Cardiac fibroblast (primary cell): ENCODE data around the gene EZR.
"Not testable (repeated sequence)": the region's sequence is repeated elsewhere in the genome, so short reads cannot be mapped to it uniquely, and the experiment has no call there.

ENCODE experiments used
- DNase-seq, 2 donors: peaks; one replicate each; pipeline versions ENCODE4 v3.0.0 to v3.0.0-alpha.2; 2010; ENCODE audit warnings: low read depth in 2 of 2
- H3K4me3 ChIP-seq, 2 donors: replicated peaks in 1 of 2; 1 replicate in 1 of 2; 2 replicates in 1 of 2; pipeline ENCODE4 v1.5.1; 2011; ENCODE audit warnings: low read depth in 2 of 2, low read length in 2 of 2, mild to moderate bottlenecking in 2 of 2, moderate library complexity in 1 of 2
- CTCF ChIP-seq: IDR thresholded peaks from one replicate; pipeline ENCODE4 v1.5.1; 2011; ENCODE audit warnings: low read depth, mild to moderate bottlenecking, low read length, inconsistent platforms

EZR gene

GRCh38 chr6:158834675-158835385, 15.7 kb upstream of the EZR start:
- H3K4me3 ChIP-seq, result no peak overlapping the region
- no peak for TF ChIP-seq CTCF

GRCh38 chr6:158832807-158833206, 13.6 kb upstream of the EZR start:
- not testable (repeated sequence) for DNase-seq, H3K4me3 ChIP-seq

More at GRCh38 chr6:158834675-158835385, 15.7 kb upstream of the EZR start:
- no peak for DNase-seq

GRCh38 chr6:158832026-158832425, 12.9 kb upstream of the EZR start:
- DNase-seq, result no peak

GRCh38 chr6:158831571-158831970, 12.4 kb upstream of the EZR start:
- TF ChIP-seq CTCF, result no peak
- DNase-seq, result no peak
- H3K4me3 ChIP-seq, result no peak overlapping the region

More at GRCh38 chr6:158832026-158832425, 12.9 kb upstream of the EZR start:
- no peak for TF ChIP-seq CTCF
- H3K4me3 ChIP-seq, result no peak overlapping the region

GRCh38 chr6:158830736-158831135, 11.6 kb upstream of the EZR start:
- no peak for TF ChIP-seq CTCF
- H3K4me3 ChIP-seq, result no peak overlapping the region
- no peak for DNase-seq

GRCh38 chr6:158828807-158829206, 9.6 kb upstream of the EZR start:
- no peak overlapping the region for H3K4me3 ChIP-seq
- no peak for DNase-seq
- no peak for TF ChIP-seq CTCF

GRCh38 chr6:158826819-158827501, 7.8 kb upstream of the EZR start:
- no peak for TF ChIP-seq CTCF
- H3K4me3 ChIP-seq, result no peak overlapping the region
- no peak for DNase-seq
